Measurements from ENCODE around the gene MED27.

DNA sequence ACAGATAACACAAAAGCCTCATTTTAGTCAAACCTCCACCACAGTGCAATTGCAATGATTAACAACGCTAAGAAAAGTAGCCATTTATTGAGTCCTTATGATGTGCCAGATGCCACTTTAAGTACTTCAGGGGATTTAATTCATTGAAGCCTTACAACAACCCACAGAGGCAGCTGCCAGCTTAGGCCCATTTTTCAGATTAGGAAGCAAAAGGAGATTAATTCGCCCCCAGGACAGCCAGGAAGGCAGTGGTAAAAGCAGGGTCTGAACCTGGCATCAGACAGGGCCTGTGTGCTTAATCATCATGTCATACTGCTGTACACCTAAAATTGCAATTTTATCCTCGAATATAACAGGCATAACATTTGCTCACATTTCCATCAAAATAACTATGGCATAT lies 23.9 kb downstream of the MED27 start:
- TF ChIP-seq EZH2phosphoT487 (IDR thresholded peaks at IDR 0.05; ENCODE audit: insufficient read depth, low read depth): no peak
- no peak for TF ChIP-seq EZH2 (IDR thresholded peaks at IDR 0.05; ENCODE audit: insufficient read depth, poor library complexity, severe bottlenecking)
